HepG2 (cell line): Measurements from ENCODE around the gene ERFL. TPM values are rescaled to one million over a fixed set of nuclear protein-coding genes. Genes with fewer than 3 reads are reported as not detected.

Source experiments
- AGO1 ChIP-seq: fragments of 200-400 bp; formaldehyde crosslinking; IDR thresholded peaks from 2 replicates; pipeline ENCODE4 v1.6.1; 2017; ENCODE audit warnings: mild to moderate bottlenecking, low read depth, low read length, moderate library complexity; ENCODE audit not compliant: poor library complexity, severe bottlenecking
- CTCF ChIP-seq: sonication (generic); formaldehyde crosslinking; IDR thresholded peaks from 2 replicates; pipeline ENCODE4 v1.5.0; 2020; ENCODE audit warnings: mild to moderate bottlenecking, missing genetic modification reagents, moderate library complexity
- DRAP1 ChIP-seq: IDR thresholded peaks from 2 replicates; pipeline ENCODE4 v1.6.1; 2016; ENCODE audit warnings: missing genetic modification reagents, missing compliant biosample characterization
- ETV5 ChIP-seq: IDR thresholded peaks from 2 replicates; pipeline ENCODE4 v1.6.1; 2018; ENCODE audit warnings: missing biosample characterization, missing genetic modification reagents, inconsistent platforms, borderline replicate concordance
- FOXA1 ChIP-seq, 2 experiments: fragments of 450-650 bp in 1 of 2; sonication (generic) in 1 of 2; formaldehyde crosslinking in 1 of 2; IDR thresholded peaks; 2 replicates each; pipeline versions ENCODE4 v1.4.0 to v1.6.1; 2016 to 2020; ENCODE audit warnings: missing genetic modification reagents in 1 of 2
- FOXK1 ChIP-seq: sonication (generic); formaldehyde crosslinking; IDR thresholded peaks from 2 replicates; pipeline ENCODE4 v1.4.0; 2020; ENCODE audit warnings: low read depth, missing genetic modification reagents, borderline replicate concordance
- GFI1 ChIP-seq: sonication (generic); formaldehyde crosslinking; IDR thresholded peaks from 2 replicates; pipeline ENCODE4 v1.5.0; 2020; ENCODE audit warnings: missing genetic modification reagents, mild to moderate bottlenecking, borderline replicate concordance
- KDM3A ChIP-seq: IDR thresholded peaks from 2 replicates; pipeline ENCODE4 v1.6.1; 2018; ENCODE audit warnings: low read depth, missing compliant biosample characterization
- PREB ChIP-seq: sonication (generic); formaldehyde crosslinking; IDR thresholded peaks from 2 replicates; pipeline ENCODE4 v1.4.0; 2020; ENCODE audit warnings: missing genetic modification reagents
- SOX5 ChIP-seq: IDR thresholded peaks from 2 replicates; pipeline ENCODE4 v1.6.1; 2016; ENCODE audit warnings: borderline replicate concordance
- SP1 ChIP-seq, 2 experiments: fragments of 450-650 bp in 1 of 2; sonication (generic) in 1 of 2; formaldehyde crosslinking in 1 of 2; IDR thresholded peaks; 2 replicates each; pipeline versions ENCODE4 v1.4.0 to v1.6.1; 2016 to 2020; ENCODE audit warnings: missing genetic modification reagents in 1 of 2
- TSC22D2 ChIP-seq: sonication (generic); formaldehyde crosslinking; IDR thresholded peaks from 2 replicates; pipeline ENCODE4 v1.5.1; 2020; ENCODE audit warnings: missing genetic modification reagents, mild to moderate bottlenecking, borderline replicate concordance
- ZFP91 ChIP-seq: sonication (generic); formaldehyde crosslinking; IDR thresholded peaks from 2 replicates; pipeline ENCODE4 v1.9.0; 2022; ENCODE audit warnings: missing genetic modification reagents, mild to moderate bottlenecking, borderline replicate concordance
- ZNF350 ChIP-seq: sonication (generic); formaldehyde crosslinking; IDR thresholded peaks from 2 replicates; pipeline ENCODE4 v1.4.0; 2020; ENCODE audit warnings: mild to moderate bottlenecking, low read depth, missing genetic modification reagents, borderline replicate concordance
- ZNF354B ChIP-seq: sonication (generic); formaldehyde crosslinking; IDR thresholded peaks from 2 replicates; pipeline ENCODE4 v1.8.0; 2022; ENCODE audit warnings: mild to moderate bottlenecking, missing genetic modification reagents
- ZNF569 ChIP-seq: sonication (generic); formaldehyde crosslinking; IDR thresholded peaks from 2 replicates; pipeline ENCODE4 v1.5.0; 2020; ENCODE audit warnings: mild to moderate bottlenecking, missing genetic modification reagents, moderate library complexity, borderline replicate concordance
- ZNF687 ChIP-seq: sonication (generic); formaldehyde crosslinking; IDR thresholded peaks from 2 replicates; pipeline ENCODE4 v1.5.1; 2020; ENCODE audit warnings: mild to moderate bottlenecking, missing genetic modification reagents, moderate library complexity
- ZNF747 ChIP-seq: sonication (generic); formaldehyde crosslinking; IDR thresholded peaks from 2 replicates; pipeline ENCODE4 v1.8.1; 2023; ENCODE audit warnings: missing genetic modification reagents, mild to moderate bottlenecking, borderline replicate concordance
- polyA plus RNA-seq, 8 experiments: library from polyadenylated mRNA; depleted of rRNA in 3 of 8; stranded (reverse) in 7 of 8; unstranded in 1 of 8; fragments of >200 nt; fragmentation: Illumina TruSeq in 4 of 8; extraction: Trizol in 4 of 8; gene quantifications; 2 replicates each; pipeline versions ENCODE4 v1.2.1 to v1.2.3, GENCODE V29; 2011 to 2016; ENCODE audit warnings: low read depth in 4 of 8, missing spikeins in 1 of 8, mixed read lengths in 1 of 8; ENCODE audit not compliant: insufficient read depth in 1 of 8
- total RNA-seq, 5 experiments: library from RNA; depleted of rRNA; stranded (reverse); fragments of >200 nt; fragmentation: Illumina TruSeq; extraction: Trizol; gene quantifications; 2 replicates each; pipeline ENCODE4 v1.2.3, GENCODE V29; 2016; ENCODE audit warnings: low read depth in 1 of 5

Gene ERFL
- total and polyA plus RNA-seq, 2 of the 13 experiments (the other 11 are each of a cell fraction or from before 2014, with no cell fraction given), result not detected

- TF ChIP-seq ZNF354B (no peak), AGO1 (peak; percentile 86), FOXA1 (IDR thresholded peaks at IDR 0.05) (no peak), FOXA1 (CRISPR knock-in tag; IDR thresholded peaks at IDR 0.05) (peak; percentile 97), GFI1 (CRISPR knock-in tag) (peak; percentile 91), CTCF (CRISPR knock-in tag) (peak; percentile 90), ZFP91 (CRISPR knock-in tag) (peak; percentile 84), KDM3A (peak; percentile 46; the same call in 1 of the 2 replicates), ZNF569 (CRISPR knock-in tag) (no peak), SOX5 (CRISPR knock-in tag) (peak; percentile 70; the same call in 1 of the 2 replicates), ZNF350 (CRISPR knock-in tag) (peak; percentile 72; the same call in 1 of the 2 replicates), TSC22D2 (no peak), DRAP1 (CRISPR knock-in tag) (0 out of 2 replicates have a peak, but pooled peaks have one; percentile 14), ZNF747 (CRISPR knock-in tag) (peak; percentile 77; the same call in 1 of the 2 replicates), PREB (CRISPR knock-in tag) (no peak), ETV5 (peak; percentile 78; the same call in 1 of the 2 replicates), ZNF687 (CRISPR knock-in tag) (peak; percentile 88), FOXK1 (CRISPR knock-in tag) (peak; percentile 74; the same call in 1 of the 2 replicates), SP1 (IDR thresholded peaks at IDR 0.05) (no peak), SP1 (CRISPR knock-in tag; IDR thresholded peaks at IDR 0.05) (peak; percentile 41; the same call in 1 of the 2 replicates)
Measured at GRCh38 chr19:41887711-41888382, 40.4 kb downstream of the ERFL start (continued).
